IMR-90 (cell line): Measurements from ENCODE around the gene CHRNA3. TPM values are rescaled to one million over a fixed set of nuclear protein-coding genes. Genes with fewer than 3 reads are reported as not detected.

Source experiments
- ATAC-seq: fragments of 200-7000 bp; cut with Tn5 transposase; 2 replicates; pipeline ENCODE4 v1.9.1; 2020; ENCODE audit warnings: low read depth, mild to moderate bottlenecking, moderate library complexity
- BruUV-seq: library from RNA; stranded (reverse); fragments of 400-500 nt; replicated peaks from 2 replicates; lab custom pipeline; 2021; lab: Mats Ljungman, UMichigan
- CTCF ChIA-PET: fragments of 300-600 bp; formaldehyde crosslinking; extraction: SDS; loops from one replicate; lab custom pipeline; 2021; ENCODE audit warnings: antibody characterized with exemption; lab: Yijun Ruan, JAX
- POLR2A ChIA-PET: fragments of 300-600 bp; sonication (Branson Sonifier 250); formaldehyde crosslinking; loops from one replicate; lab custom pipeline; 2022; ENCODE audit warnings: antibody characterized with exemption; ENCODE audit not compliant: unreplicated experiment; lab: Charles Lee
- DNase-seq: peaks from one replicate; pipeline ENCODE4 v3.0.0; 2013
- H2AFZ ChIP-seq: replicated peaks from 2 replicates; pipeline ENCODE3; 2013; ENCODE audit warnings: low read length, mild to moderate bottlenecking; ENCODE audit not compliant: poor library complexity
- H2AK5ac ChIP-seq: 2 replicates; pipeline ENCODE4 v1.6.1; 2013; ENCODE audit warnings: low read depth, low read length, inconsistent platforms
- H2AK9ac ChIP-seq: replicated peaks from 2 replicates; pipeline ENCODE3; 2013; ENCODE audit warnings: mild to moderate bottlenecking, low read depth, low read length, moderate library complexity; ENCODE audit not compliant: poor library complexity
- H2BK120ac ChIP-seq: 2 replicates; pipeline ENCODE4 v1.6.1; 2013; ENCODE audit warnings: low read depth, low read length, inconsistent platforms
- H2BK15ac ChIP-seq: 3 replicates; pipeline ENCODE4 v1.6.1; 2013; ENCODE audit warnings: low read depth, low read length, inconsistent platforms
- H2BK20ac ChIP-seq: 2 replicates; pipeline ENCODE4 v1.6.1; 2013; ENCODE audit warnings: low read depth, mild to moderate bottlenecking, inconsistent platforms, low read length, moderate library complexity
- H2BK5ac ChIP-seq: 2 replicates; pipeline ENCODE4 v1.6.1; 2013; ENCODE audit warnings: mild to moderate bottlenecking, low read depth, low read length, inconsistent platforms; ENCODE audit not compliant: poor library complexity, severe bottlenecking
- H3K14ac ChIP-seq: replicated peaks from 2 replicates; pipeline ENCODE4 v1.6.1; 2013; ENCODE audit warnings: low read depth, low read length, inconsistent platforms
- H3K18ac ChIP-seq: 2 replicates; pipeline ENCODE4 v1.6.1; 2013; ENCODE audit warnings: low read depth, low read length, control low read depth
- H3K23ac ChIP-seq: 2 replicates; pipeline ENCODE4 v1.6.1; 2013; ENCODE audit warnings: low read depth, low read length, inconsistent platforms
- H3K27ac ChIP-seq: 2 replicates; pipeline ENCODE4 v1.5.1; 2013; ENCODE audit warnings: mild to moderate bottlenecking, control low read depth, low read length; ENCODE audit not compliant: insufficient read depth
- H3K27me3 ChIP-seq: 2 replicates; pipeline ENCODE4 v1.6.1; 2013; ENCODE audit warnings: low read length; ENCODE audit not compliant: control insufficient read depth, insufficient read depth
- H3K36me3 ChIP-seq: 2 replicates; pipeline ENCODE4 v1.6.1; 2013; ENCODE audit warnings: low read length, mixed read lengths; ENCODE audit not compliant: control insufficient read depth, insufficient read depth
- H3K4ac ChIP-seq: 2 replicates; pipeline ENCODE4 v1.6.1; 2013; ENCODE audit warnings: low read depth, low read length, inconsistent platforms
- H3K4me1 ChIP-seq: 2 replicates; pipeline ENCODE4 v1.6.1; 2013; ENCODE audit warnings: low read length, mixed read lengths; ENCODE audit not compliant: control insufficient read depth, insufficient read depth
- H3K4me2 ChIP-seq: 2 replicates; pipeline ENCODE4 v1.6.1; 2013; ENCODE audit warnings: low read depth, mild to moderate bottlenecking, control low read depth, low read length, moderate library complexity
- H3K4me3 ChIP-seq: 2 replicates; pipeline ENCODE4 v1.5.1; 2013; ENCODE audit warnings: low read depth, mild to moderate bottlenecking, control low read depth, low read length, moderate library complexity; ENCODE audit not compliant: insufficient read depth
- H3K56ac ChIP-seq: 2 replicates; pipeline ENCODE4 v1.6.1; 2013; ENCODE audit warnings: low read length, inconsistent platforms; ENCODE audit not compliant: insufficient read depth; ENCODE audit errors: extremely low read depth
- H3K79me1 ChIP-seq, 2 experiments: 2 replicates each; pipeline ENCODE4 v1.6.1; 2013; ENCODE audit warnings: low read length in 2 of 2, inconsistent platforms in 1 of 2, low read depth in 1 of 2
- H3K9ac ChIP-seq: 2 replicates; pipeline ENCODE4 v1.6.1; 2013; ENCODE audit warnings: low read depth, low read length, control low read depth
- H3K9me1 ChIP-seq: 2 replicates; pipeline ENCODE4 v1.6.1; 2013; ENCODE audit warnings: low read length, inconsistent platforms; ENCODE audit not compliant: insufficient read depth
- H3K9me3 ChIP-seq: 2 replicates; pipeline ENCODE4 v1.6.1; 2013; ENCODE audit warnings: low read length; ENCODE audit not compliant: control insufficient read depth, insufficient read depth
- H4K20me1 ChIP-seq: 2 replicates; pipeline ENCODE4 v1.6.1; 2013; ENCODE audit warnings: low read length, inconsistent platforms; ENCODE audit not compliant: insufficient read depth
- H4K5ac ChIP-seq: 2 replicates; pipeline ENCODE4 v1.6.1; 2013; ENCODE audit warnings: mild to moderate bottlenecking, low read depth, low read length, control low read depth
- H4K8ac ChIP-seq, 2 experiments: 2 replicates each; pipeline ENCODE4 v1.6.1; 2013; ENCODE audit warnings: low read depth in 2 of 2, low read length in 2 of 2, control low read depth in 1 of 2, inconsistent platforms in 1 of 2
- H4K91ac ChIP-seq: 2 replicates; pipeline ENCODE4 v1.6.1; 2013; ENCODE audit warnings: low read depth, low read length, inconsistent platforms; ENCODE audit not compliant: insufficient read depth
- CEBPB ChIP-seq: IDR thresholded peaks from 2 replicates; pipeline ENCODE4 v1.6.1; 2012; ENCODE audit warnings: low read depth, low read length, improper control_type of control experiment
- NFE2L2 ChIP-seq: fragments of 150-350 bp; IDR thresholded peaks from 2 replicates; pipeline ENCODE4 v1.6.1; 2016; ENCODE audit warnings: low read depth, mild to moderate bottlenecking, low read length
- RCOR1 ChIP-seq: IDR thresholded peaks from 2 replicates; pipeline ENCODE4 v1.6.1; 2012; ENCODE audit warnings: mild to moderate bottlenecking, low read length, improper control_type of control experiment; ENCODE audit not compliant: insufficient replicate concordance
- WGBS, 2 experiments: methylation state at CpG; one replicate each; pipeline versions ENCODE4 v1.1.5 to v1.1.7; 2013; ENCODE audit warnings: missing lambda C conversion rate in 2 of 2; ENCODE audit not compliant: insufficient read length in 1 of 2; ENCODE audit errors: extremely low coverage in 2 of 2; 5-methylcytosine and 5-hydroxymethylcytosine counted together
- dilution Hi-C: fragments of 300-500 bp; cut with HindIII; formaldehyde crosslinking; loops from one replicate; pipeline ENCODE4 v1.14.3; 2018; ENCODE audit warnings: low sequenced_read_pairs; ENCODE audit not compliant: unreplicated experiment
- in situ Hi-C: fragments of 300-500 bp; cut with MboI; formaldehyde crosslinking; loops from 3 replicates; pipeline ENCODE4 v1.14.3; 2019; ENCODE audit warnings: low sequenced_read_pairs, inconsistent platforms, mixed read lengths
- intact Hi-C: fragments of 100-400 bp; cut with micrococcal nuclease; formaldehyde crosslinking; loops from 2 replicates; pipeline ENCODE4 v1.10.0; 2022
- polyA plus RNA-seq, 3 experiments: library from polyadenylated mRNA; depleted of rRNA; stranded (reverse); fragments of >200 nt; gene quantifications; 2 replicates each; pipeline ENCODE4 v1.2.3, GENCODE V29; 2012; ENCODE audit warnings: low replicate concordance in 1 of 3
- total RNA-seq: library from RNA; depleted of rRNA; stranded (reverse); fragments of >200 nt; gene quantifications from 2 replicates; pipeline ENCODE4 v1.2.3, GENCODE V29; 2012
- TF ChIP-seq, protein P1 (sequence below): fragments of 150-350 bp; IDR thresholded peaks from 2 replicates; pipeline ENCODE4 v1.6.1; 2017; ENCODE audit warnings: mild to moderate bottlenecking, antibody characterized with exemption, low read length, low read depth
- TF ChIP-seq, protein P2 (sequence below): conservative IDR thresholded peaks from 2 replicates; pipeline ENCODE4 v1.5.1; 2012; ENCODE audit warnings: mild to moderate bottlenecking, low read depth, low read length, improper control_type of control experiment
- TF ChIP-seq, protein P3 (sequence below): fragments of 150-350 bp; IDR thresholded peaks from 2 replicates; pipeline ENCODE4 v1.6.1; 2016; ENCODE audit warnings: low read depth, mild to moderate bottlenecking, low read length, moderate library complexity, borderline replicate concordance

The CHRNA3 gene
- total and polyA plus RNA-seq, 2 of the 4 experiments (the other 2 are of a cell fraction), result not detected

DNA sequence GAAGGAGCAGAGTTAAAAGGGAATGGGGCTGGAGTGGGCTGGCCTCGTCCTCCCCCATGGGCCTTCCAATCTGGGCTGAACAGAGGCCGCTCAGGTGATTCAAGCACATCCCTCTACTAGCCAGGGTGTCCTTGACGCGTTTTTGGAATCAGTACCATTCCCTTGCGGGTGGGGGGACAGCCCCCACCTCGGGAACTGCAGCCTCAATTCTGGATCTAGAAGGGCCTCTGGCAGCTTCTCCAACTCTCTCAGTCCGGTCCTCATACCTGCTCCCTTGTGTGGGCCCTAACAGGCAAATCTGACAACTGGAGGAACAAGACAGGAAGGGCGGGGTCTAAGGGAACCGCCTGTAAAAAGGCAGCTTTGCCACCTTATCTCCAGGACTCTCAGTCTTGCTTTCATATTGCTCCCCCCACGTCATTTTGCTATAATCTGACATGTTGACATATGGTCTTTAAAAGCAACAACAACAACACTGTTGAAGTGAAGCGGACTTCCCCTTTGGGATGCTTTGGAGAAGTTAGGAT is 21.0 kb upstream of the CHRNA3 start:
- Histone ChIP-seq H3K4me2 (no peak overlapping the region), H4K20me1 (no peaks in the 10 kb centered on the region), H3K56ac (no peak overlapping the region), H3K4me3 (no peak overlapping the region), H3K4ac (no peak overlapping the region), H3K27me3 (peaks cover 44% of the 10 kb centered on the region), H3K9me3 (no peaks in the 10 kb centered on the region), H2BK20ac (no peak overlapping the region), H4K91ac (no peak overlapping the region), H3K9me1 (no peaks in the 10 kb centered on the region), H3K18ac (no peak overlapping the region), H2AFZ (no peak overlapping the region), H3K14ac (no peak overlapping the region), H3K27ac (no peak overlapping the region), H2AK5ac (no peak overlapping the region), H4K5ac (no peak overlapping the region), H3K4me1 (no peaks in the 10 kb centered on the region), H2BK15ac (no peak overlapping the region), H2BK5ac (no peak overlapping the region), H3K36me3 (no peaks in the 10 kb centered on the region), H2AK9ac (no peak overlapping the region), H4K8ac (no peak overlapping the region), H3K23ac (no peak overlapping the region), H3K9ac (no peak overlapping the region), H2BK120ac (no peak overlapping the region), H3K79me1 (no peaks in the 10 kb centered on the region)
- intact Hi-C loops, result no loop called here
- in situ Hi-C loops, result no loop called here
- dilution Hi-C loops, result no loop called here
- 46% methylated on average over 4 of the region's 11 CpGs; no CpG with 5 or more reads in 1 of the 2 experiments for WGBS, 2 experiments
- ATAC-seq (no peak), DNase-seq (no peak)
- TF ChIP-seq RCOR1 (no peak), NFE2L2 (no peak), CEBPB (no peak)
- TF ChIP-seq, protein P1, sequence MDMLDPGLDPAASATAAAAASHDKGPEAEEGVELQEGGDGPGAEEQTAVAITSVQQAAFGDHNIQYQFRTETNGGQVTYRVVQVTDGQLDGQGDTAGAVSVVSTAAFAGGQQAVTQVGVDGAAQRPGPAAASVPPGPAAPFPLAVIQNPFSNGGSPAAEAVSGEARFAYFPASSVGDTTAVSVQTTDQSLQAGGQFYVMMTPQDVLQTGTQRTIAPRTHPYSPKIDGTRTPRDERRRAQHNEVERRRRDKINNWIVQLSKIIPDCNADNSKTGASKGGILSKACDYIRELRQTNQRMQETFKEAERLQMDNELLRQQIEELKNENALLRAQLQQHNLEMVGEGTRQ, result no peak
- TF ChIP-seq, protein P2, sequence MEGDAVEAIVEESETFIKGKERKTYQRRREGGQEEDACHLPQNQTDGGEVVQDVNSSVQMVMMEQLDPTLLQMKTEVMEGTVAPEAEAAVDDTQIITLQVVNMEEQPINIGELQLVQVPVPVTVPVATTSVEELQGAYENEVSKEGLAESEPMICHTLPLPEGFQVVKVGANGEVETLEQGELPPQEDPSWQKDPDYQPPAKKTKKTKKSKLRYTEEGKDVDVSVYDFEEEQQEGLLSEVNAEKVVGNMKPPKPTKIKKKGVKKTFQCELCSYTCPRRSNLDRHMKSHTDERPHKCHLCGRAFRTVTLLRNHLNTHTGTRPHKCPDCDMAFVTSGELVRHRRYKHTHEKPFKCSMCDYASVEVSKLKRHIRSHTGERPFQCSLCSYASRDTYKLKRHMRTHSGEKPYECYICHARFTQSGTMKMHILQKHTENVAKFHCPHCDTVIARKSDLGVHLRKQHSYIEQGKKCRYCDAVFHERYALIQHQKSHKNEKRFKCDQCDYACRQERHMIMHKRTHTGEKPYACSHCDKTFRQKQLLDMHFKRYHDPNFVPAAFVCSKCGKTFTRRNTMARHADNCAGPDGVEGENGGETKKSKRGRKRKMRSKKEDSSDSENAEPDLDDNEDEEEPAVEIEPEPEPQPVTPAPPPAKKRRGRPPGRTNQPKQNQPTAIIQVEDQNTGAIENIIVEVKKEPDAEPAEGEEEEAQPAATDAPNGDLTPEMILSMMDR, result no peak
- TF ChIP-seq, protein P3, sequence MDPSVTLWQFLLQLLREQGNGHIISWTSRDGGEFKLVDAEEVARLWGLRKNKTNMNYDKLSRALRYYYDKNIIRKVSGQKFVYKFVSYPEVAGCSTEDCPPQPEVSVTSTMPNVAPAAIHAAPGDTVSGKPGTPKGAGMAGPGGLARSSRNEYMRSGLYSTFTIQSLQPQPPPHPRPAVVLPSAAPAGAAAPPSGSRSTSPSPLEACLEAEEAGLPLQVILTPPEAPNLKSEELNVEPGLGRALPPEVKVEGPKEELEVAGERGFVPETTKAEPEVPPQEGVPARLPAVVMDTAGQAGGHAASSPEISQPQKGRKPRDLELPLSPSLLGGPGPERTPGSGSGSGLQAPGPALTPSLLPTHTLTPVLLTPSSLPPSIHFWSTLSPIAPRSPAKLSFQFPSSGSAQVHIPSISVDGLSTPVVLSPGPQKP, result no peak
- CTCF ChIA-PET, result no interaction called here
- BruUV-seq, result no TSS peak
- POLR2A ChIA-PET, result no interaction called here
